SK-N-MC (cell line): ENCODE data around the gene ONECUT3.

ENCODE experiments used
- DNase-seq: peaks from one replicate; pipeline ENCODE4 v3.0.0-alpha.2; 2011; ENCODE audit warnings: low read depth, low spot score
- H3K27ac ChIP-seq: fragments of 200-600 bp; sonication (generic); 2 replicates; pipeline ENCODE4 v1.5.1; 2016; ENCODE audit warnings: mixed run types
- H3K36me3 ChIP-seq: fragments of 200-600 bp; sonication (generic); 2 replicates; pipeline ENCODE4 v1.6.1; 2017; ENCODE audit warnings: antibody characterized with exemption, low read length, mixed read lengths; ENCODE audit not compliant: insufficient read depth
- H3K4me3 ChIP-seq: fragments of 200-600 bp; sonication (generic); 2 replicates; pipeline ENCODE4 v1.5.1; 2016
- H3K9ac ChIP-seq: fragments of 200-600 bp; sonication (generic); 2 replicates; pipeline ENCODE4 v1.8.0; 2017; ENCODE audit warnings: mixed run types, mixed read lengths; ENCODE audit not compliant: insufficient read length
- H3K9me3 ChIP-seq: fragments of 200-600 bp; sonication (generic); 2 replicates; pipeline ENCODE4 v1.6.1; 2017; ENCODE audit warnings: low read depth, mild to moderate bottlenecking, antibody characterized with exemption, low read length, moderate library complexity, mixed read lengths
- EZH2 ChIP-seq: fragments of 200-600 bp; sonication (generic); IDR thresholded peaks from one replicate; pipeline ENCODE4 v1.6.1; 2017; ENCODE audit warnings: antibody characterized with exemption
- FOXP2 ChIP-seq: optimal IDR thresholded peaks from 2 replicates; pipeline ENCODE3; 2011; ENCODE audit warnings: mild to moderate bottlenecking, moderate library complexity; ENCODE audit not compliant: insufficient read depth; ENCODE audit errors: extremely low read length, control extremely low read depth
- POLR2AphosphoS5 ChIP-seq: IDR thresholded peaks from 2 replicates; pipeline ENCODE4 v1.6.1; 2012; ENCODE audit warnings: mild to moderate bottlenecking, low read depth, low read length, borderline replicate concordance

Gene ONECUT3

DNA sequence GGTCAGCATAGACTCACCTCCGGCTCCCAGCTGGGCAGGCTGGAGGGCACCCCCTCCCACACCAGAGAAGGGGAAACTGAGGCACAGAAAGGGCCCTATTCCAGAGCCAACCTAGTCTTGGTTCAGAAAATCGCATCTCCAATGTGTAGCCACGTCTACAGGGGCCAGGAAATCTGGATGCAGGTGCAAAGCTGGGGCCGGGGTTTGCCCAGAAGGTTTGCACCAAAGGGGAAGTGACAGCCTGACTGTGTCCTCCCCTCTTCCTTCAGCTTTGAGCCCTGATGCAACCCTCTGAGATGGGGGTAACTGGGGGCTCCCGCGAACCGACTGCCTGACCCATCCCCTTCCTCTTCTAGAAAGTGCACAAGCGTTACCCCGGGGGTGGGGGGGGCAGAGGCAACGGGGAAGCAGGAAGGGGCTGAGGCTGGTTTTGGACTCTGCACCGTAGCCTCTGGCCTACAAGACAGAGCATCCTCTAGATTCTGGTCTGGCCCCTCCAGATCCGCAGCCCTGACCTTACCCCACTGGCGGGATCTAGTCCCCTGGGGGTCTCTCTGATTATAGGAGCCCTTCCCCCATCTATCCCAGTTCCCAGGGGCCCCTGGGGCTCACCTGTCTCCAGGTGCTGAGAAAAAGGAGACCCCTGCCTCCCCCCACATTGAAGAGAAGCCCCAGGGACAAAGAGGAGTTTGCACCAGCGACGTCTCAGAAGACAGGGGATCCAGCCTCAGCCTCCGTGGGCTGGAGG lies 1.1 kb upstream of the ONECUT3 start:
- H3K4me3 ChIP-seq: no peak overlapping the region
- no peaks in the 10 kb centered on the region for H3K36me3 ChIP-seq
- TF ChIP-seq POLR2AphosphoS5 (no peak), EZH2 (no peak), FOXP2 (no peak)
- no peak overlapping the region for H3K9ac ChIP-seq
- DNase-seq: no peak
- no peaks in the 10 kb centered on the region for H3K9me3 ChIP-seq
- H3K27ac ChIP-seq: no peak overlapping the region

- no peak for DNase-seq
- Histone ChIP-seq H3K36me3 (no peaks in the 10 kb centered on the region), H3K9ac (no peak overlapping the region), H3K27ac (no peak overlapping the region), H3K9me3 (no peaks in the 10 kb centered on the region), H3K4me3 (no peak overlapping the region)
- no peak for TF ChIP-seq EZH2
- no peak for TF ChIP-seq FOXP2
- no peak for TF ChIP-seq POLR2AphosphoS5
Measured at GRCh38 chr19:1754018-1754635, 821 bp downstream of the ONECUT3 start.

DNA sequence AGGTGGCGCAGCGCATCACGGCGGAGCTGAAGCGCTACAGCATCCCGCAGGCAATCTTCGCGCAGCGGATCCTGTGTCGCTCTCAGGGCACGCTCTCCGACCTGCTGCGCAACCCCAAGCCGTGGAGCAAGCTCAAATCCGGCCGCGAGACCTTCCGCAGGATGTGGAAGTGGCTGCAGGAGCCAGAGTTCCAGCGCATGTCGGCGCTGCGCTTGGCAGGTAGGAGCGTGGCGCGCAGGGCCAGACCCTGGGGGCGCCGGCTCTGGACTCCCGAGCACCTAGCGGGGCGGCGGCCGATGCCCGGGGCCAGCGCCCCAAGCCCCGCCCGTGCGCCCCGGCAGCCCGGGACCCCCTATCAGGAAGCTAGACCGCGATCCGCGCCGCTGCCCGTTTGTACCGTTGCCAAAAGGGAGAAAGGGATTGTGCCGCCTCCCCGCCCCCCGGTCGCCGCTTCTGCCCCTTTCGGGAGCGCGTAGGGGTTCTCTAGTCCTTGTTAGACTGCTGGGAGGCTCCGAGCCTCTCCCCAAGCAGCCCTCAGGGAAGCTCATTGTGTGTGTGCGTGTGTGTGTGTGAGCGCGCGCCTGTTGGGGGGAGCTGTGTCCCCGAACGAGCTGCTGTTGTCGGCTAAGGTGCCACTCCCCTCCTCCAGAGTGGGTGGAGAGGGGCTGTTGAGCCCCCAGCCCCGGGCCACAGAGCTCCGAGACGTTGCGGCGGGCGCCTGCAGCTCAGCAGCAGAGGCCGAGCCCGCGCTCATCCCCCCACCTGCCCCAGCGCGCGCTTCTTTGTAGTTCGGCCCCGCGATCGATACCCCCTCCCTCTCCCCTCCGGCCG lies 1.5 kb downstream of the ONECUT3 start:
- no peak for DNase-seq
- H3K27ac ChIP-seq: no peak overlapping the region
- no peaks in the 10 kb centered on the region for H3K36me3 ChIP-seq
- H3K4me3 ChIP-seq: no peak overlapping the region
- H3K9me3 ChIP-seq: no peaks in the 10 kb centered on the region
- no peak for TF ChIP-seq EZH2
- TF ChIP-seq FOXP2: no peak
- H3K9ac ChIP-seq: no peak overlapping the region

DNA sequence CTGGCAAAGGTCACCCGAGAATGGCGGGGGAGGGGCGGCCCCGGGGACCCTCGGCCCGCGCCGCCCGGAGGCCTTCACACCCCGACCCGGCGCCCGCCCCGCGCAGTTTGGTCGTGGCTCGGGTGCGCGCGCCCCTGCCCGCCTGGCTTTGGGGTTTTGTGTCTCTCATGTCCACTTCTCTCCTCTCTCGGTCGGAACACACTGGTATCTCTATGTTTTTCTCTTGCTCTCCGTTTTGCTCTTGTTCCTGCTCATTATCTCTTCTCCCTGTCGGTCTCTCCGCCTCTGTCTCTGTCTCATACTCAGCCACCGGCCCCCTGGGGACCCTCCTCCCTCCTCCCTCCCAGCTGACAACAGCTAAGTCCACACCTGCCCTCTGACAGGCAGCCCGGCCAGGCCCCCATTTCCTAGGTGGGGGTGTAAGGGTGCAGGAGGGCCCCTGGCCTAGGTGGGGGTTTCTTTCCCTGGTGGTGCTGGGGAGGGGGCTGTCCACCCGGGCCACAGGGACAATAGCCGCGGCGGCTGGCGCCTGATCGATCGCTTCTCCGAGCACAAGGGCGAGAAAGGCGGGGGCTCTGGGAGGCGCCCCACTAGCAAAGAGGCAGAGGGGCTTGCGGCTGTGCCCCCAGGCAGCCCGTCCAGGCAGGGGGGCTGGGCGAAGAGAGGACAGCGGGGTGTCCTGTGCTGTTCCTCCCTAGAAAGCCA lies 2.3 kb downstream of the ONECUT3 start:
- no peak overlapping the region for H3K27ac ChIP-seq
- no peak for TF ChIP-seq EZH2
- TF ChIP-seq FOXP2: no peak
- no peak for TF ChIP-seq POLR2AphosphoS5

GRCh38 chr19:1756264-1756663 lies 3.0 kb downstream of the ONECUT3 start:
- no peak overlapping the region for H3K27ac ChIP-seq
- no peak overlapping the region for H3K4me3 ChIP-seq
- TF ChIP-seq POLR2AphosphoS5 (no peak), EZH2 (no peak), FOXP2 (no peak)
- no peaks in the 10 kb centered on the region for H3K9me3 ChIP-seq
- no peaks in the 10 kb centered on the region for H3K36me3 ChIP-seq
- H3K9ac ChIP-seq: no peak overlapping the region
- DNase-seq: no peak

More for the DNA sequence above, 2.3 kb downstream of the ONECUT3 start:
- no peaks in the 10 kb centered on the region for H3K36me3 ChIP-seq
- no peak for DNase-seq
- no peak overlapping the region for H3K9ac ChIP-seq
- no peaks in the 10 kb centered on the region for H3K9me3 ChIP-seq
- no peak overlapping the region for H3K4me3 ChIP-seq

GRCh38 chr19:1756705-1757465 lies 3.6 kb downstream of the ONECUT3 start:
- TF ChIP-seq POLR2AphosphoS5 (no peak), EZH2 (no peak)
- no peaks in the 10 kb centered on the region for H3K9me3 ChIP-seq
- no peak overlapping the region for H3K27ac ChIP-seq
- H3K4me3 ChIP-seq: no peak overlapping the region
- DNase-seq: no peak
- no peak overlapping the region for H3K9ac ChIP-seq
- no peaks in the 10 kb centered on the region for H3K36me3 ChIP-seq

- no peak overlapping the region for H3K27ac ChIP-seq
- no peak for DNase-seq
- no peaks in the 10 kb centered on the region for H3K9me3 ChIP-seq
- TF ChIP-seq POLR2AphosphoS5: no peak
- TF ChIP-seq FOXP2: no peak
- TF ChIP-seq EZH2: no peak
- H3K36me3 ChIP-seq: no peaks in the 10 kb centered on the region
- H3K4me3 ChIP-seq: no peak overlapping the region
- no peak overlapping the region for H3K9ac ChIP-seq
Measured at GRCh38 chr19:1757468-1758230, 4.3 kb downstream of the ONECUT3 start.
